HCT116 (cell line): ENCODE results near the gene EEF1E1. TPM values are rescaled to one million over a fixed set of nuclear protein-coding genes. Genes with fewer than 3 reads are reported as not detected.

Source experiments
- ATAC-seq: fragments of 200-7000 bp; cut with Tn5 transposase; 2 replicates; pipeline ENCODE4 v1.9.1; 2020; ENCODE audit warnings: mild to moderate bottlenecking, moderate library complexity
- BruUV-seq: library from RNA; stranded (reverse); fragments of 400-500 nt; replicated peaks from 2 replicates; lab custom pipeline; 2021; lab: Mats Ljungman, UMichigan
- CTCF ChIA-PET: fragments of 300-600 bp; sonication (Branson Sonifier 250); formaldehyde crosslinking; loops from one replicate; lab custom pipeline; 2021; ENCODE audit warnings: antibody characterized with exemption; lab: Charles Lee
- POLR2A ChIA-PET: fragments of 300-600, 350-600 bp; sonication (Branson Sonifier 250); formaldehyde crosslinking; loops from one replicate; lab custom pipeline; 2021; ENCODE audit warnings: antibody characterized with exemption; lab: Charles Lee
- RAD21 ChIA-PET, 2 experiments: fragments of 300-600 bp; sonication (Branson Sonifier 250); formaldehyde crosslinking; loops; one replicate each; lab custom pipeline; 2023; ENCODE audit warnings: low total read pairs in 2 of 2; ENCODE audit not compliant: uncharacterized antibody in 2 of 2, unreplicated experiment in 2 of 2, low non-redundant PET in 1 of 2; lab: Charles Lee
- DNase-seq: peaks from one replicate; pipeline ENCODE4 v3.0.0-alpha.2; 2010; ENCODE audit warnings: low read depth, low spot score
- H2AFZ ChIP-seq: fragments of 200-600 bp; shearing (Covaris generic), sonication (generic); 2 replicates; pipeline ENCODE4 v1.6.1; 2017; ENCODE audit warnings: low read depth, mixed run types, mixed read lengths, antibody characterized with exemption, low read length; ENCODE audit not compliant: poor library complexity, severe bottlenecking
- H3K27ac ChIP-seq: 2 replicates; pipeline ENCODE4 v1.5.1; 2012; ENCODE audit warnings: low read depth, low read length
- H3K27me3 ChIP-seq: fragments of 200-600 bp; sonication (generic); 2 replicates; pipeline ENCODE4 v1.6.1; 2016; ENCODE audit warnings: mixed run types, low read length, mixed read lengths; ENCODE audit not compliant: insufficient read depth
- H3K36me3 ChIP-seq, 2 experiments: fragments of 200-500 bp in 1 of 2; fragments of 200-600 bp in 1 of 2; sonication (Bioruptor generic) in 1 of 2; sonication (generic) in 1 of 2; 2 replicates each; pipeline versions ENCODE4 v1.5.1 to v1.6.1; 2014 to 2016; ENCODE audit warnings: low read length in 2 of 2, inconsistent platforms in 1 of 2, mixed read lengths in 1 of 2, mixed run types in 1 of 2; ENCODE audit not compliant: insufficient read depth in 2 of 2, control insufficient read depth in 1 of 2
- H3K4me1 ChIP-seq, 2 experiments: fragments of 200-600 bp in 1 of 2; sonication (generic) in 1 of 2; 2 replicates each; pipeline versions ENCODE4 v1.5.1 to v1.6.1; 2012 to 2017; ENCODE audit warnings: low read length in 2 of 2, inconsistent platforms in 1 of 2, mild to moderate bottlenecking in 1 of 2, mixed read lengths in 1 of 2, mixed run types in 1 of 2, moderate library complexity in 1 of 2; ENCODE audit not compliant: insufficient read depth in 2 of 2, control insufficient read depth in 1 of 2
- H3K4me2 ChIP-seq: fragments of 200-600 bp; sonication (generic); 2 replicates; pipeline ENCODE4 v1.6.1; 2017; ENCODE audit warnings: mixed run types, low read length, mixed read lengths
- H3K4me3 ChIP-seq, 2 experiments: fragments of 200-600 bp in 1 of 2; sonication (generic) in 1 of 2; replicated peaks in 1 of 2; 2 replicates each; pipeline ENCODE4 v1.5.1; 2011 to 2016; ENCODE audit warnings: low read length in 2 of 2, control low read depth in 1 of 2, low read depth in 1 of 2, mild to moderate bottlenecking in 1 of 2, mixed read lengths in 1 of 2, mixed run types in 1 of 2
- H3K79me2 ChIP-seq: fragments of 200-600 bp; sonication (generic); 2 replicates; pipeline ENCODE4 v1.6.1; 2017; ENCODE audit warnings: mild to moderate bottlenecking, mixed run types, low read length, moderate library complexity, mixed read lengths; ENCODE audit not compliant: insufficient read depth
- H3K9ac ChIP-seq: fragments of 200-600 bp; sonication (generic); 2 replicates; pipeline ENCODE4 v1.6.1; 2016; ENCODE audit warnings: low read length, mixed read lengths
- H3K9me2 ChIP-seq: fragments of 200-600 bp; sonication (generic), shearing (Covaris generic); 2 replicates; pipeline ENCODE4 v1.6.1; 2017; ENCODE audit warnings: mixed run types, mild to moderate bottlenecking, moderate library complexity; ENCODE audit not compliant: insufficient read depth
- H3K9me3 ChIP-seq, 2 experiments: fragments of 200-500 bp in 1 of 2; fragments of 200-600 bp in 1 of 2; sonication (Bioruptor generic) in 1 of 2; sonication (generic) in 1 of 2; 2 replicates each; pipeline ENCODE4 v1.6.1; 2014 to 2017; ENCODE audit warnings: low read length in 2 of 2, mixed read lengths in 2 of 2, inconsistent platforms in 1 of 2, low read depth in 1 of 2, mild to moderate bottlenecking in 1 of 2, mixed run types in 1 of 2, moderate library complexity in 1 of 2; ENCODE audit not compliant: control insufficient read depth in 1 of 2, insufficient read depth in 1 of 2
- H4K20me1 ChIP-seq: fragments of 200-600 bp; sonication (generic), shearing (Covaris generic); 2 replicates; pipeline ENCODE4 v1.6.1; 2017; ENCODE audit warnings: mixed run types, mild to moderate bottlenecking, moderate library complexity; ENCODE audit not compliant: insufficient read depth
- ATF3 ChIP-seq: IDR thresholded peaks from 2 replicates; pipeline ENCODE4 v1.6.1; 2012
- CBX3 ChIP-seq: IDR thresholded peaks from 2 replicates; pipeline ENCODE4 v1.6.1; 2012; ENCODE audit warnings: low read depth
- EGR1 ChIP-seq: IDR thresholded peaks from 2 replicates; pipeline ENCODE4 v1.6.1; 2012; ENCODE audit warnings: low read depth
- ELF1 ChIP-seq: IDR thresholded peaks from 2 replicates; pipeline ENCODE4 v1.6.1; 2012; ENCODE audit warnings: low read depth, borderline replicate concordance
- EZH2 ChIP-seq: fragments of 200-600 bp; sonication (generic); IDR thresholded peaks from 2 replicates; pipeline ENCODE4 v1.6.1; 2017; ENCODE audit warnings: antibody characterized with exemption, mixed run types
- JUND ChIP-seq: IDR thresholded peaks from 2 replicates; pipeline ENCODE4 v1.6.1; 2012
- POLR2A ChIP-seq: IDR thresholded peaks from 2 replicates; pipeline ENCODE4 v1.7.0; 2011; ENCODE audit warnings: borderline replicate concordance; ENCODE audit not compliant: insufficient read depth, insufficient read length; ENCODE audit errors: extremely low read depth
- POLR2AphosphoS5 ChIP-seq: IDR thresholded peaks from 2 replicates; pipeline ENCODE4 v1.6.1; 2011; ENCODE audit warnings: mild to moderate bottlenecking, low read depth, low read length, moderate library complexity
- RAD21 ChIP-seq: IDR thresholded peaks from 2 replicates; pipeline ENCODE4 v1.6.1; 2012; ENCODE audit warnings: low read depth, mild to moderate bottlenecking
- SIN3A ChIP-seq: IDR thresholded peaks from 2 replicates; pipeline ENCODE4 v1.6.1; 2012; ENCODE audit warnings: low read depth
- SRF ChIP-seq: IDR thresholded peaks from 2 replicates; pipeline ENCODE4 v1.6.1; 2012; ENCODE audit warnings: low read depth
- TCF7L2 ChIP-seq: IDR thresholded peaks from 2 replicates; pipeline ENCODE4 v1.7.0; 2011; ENCODE audit warnings: borderline replicate concordance, inconsistent platforms; ENCODE audit not compliant: insufficient read depth, insufficient read length; ENCODE audit errors: extremely low read depth
- YY1 ChIP-seq: IDR thresholded peaks from 2 replicates; pipeline ENCODE4 v1.6.1; 2011; ENCODE audit warnings: low read length, low read depth, moderate library complexity, mild to moderate bottlenecking; ENCODE audit not compliant: insufficient replicate concordance; ENCODE audit errors: extremely low read depth
- ZBTB33 ChIP-seq: IDR thresholded peaks from 2 replicates; pipeline ENCODE4 v1.6.1; 2011; ENCODE audit warnings: mild to moderate bottlenecking, low read length, moderate library complexity; ENCODE audit not compliant: insufficient replicate concordance; ENCODE audit errors: extremely low read depth
- ZFX ChIP-seq: fragments of 450-650 bp; IDR thresholded peaks from 2 replicates; pipeline ENCODE4 v1.6.1; 2017
- intact Hi-C: fragments of 100-400 bp; cut with micrococcal nuclease; formaldehyde crosslinking; loops from 2 replicates; pipeline ENCODE4 v1.10.0; 2022
- total RNA-seq: library from RNA; stranded (reverse); gene quantifications from one replicate; pipeline ENCODE4 v1.2.1, GENCODE V29; 2021; ENCODE audit not compliant: unreplicated experiment
- TF ChIP-seq, protein P1 (sequence below): IDR thresholded peaks from 2 replicates; pipeline ENCODE4 v1.6.1; 2012
- TF ChIP-seq, protein P2 (sequence below), 3 experiments: fragments of 200-600 bp in 1 of 3; sonication (generic) in 1 of 3; IDR thresholded peaks in 2 of 3; conservative IDR thresholded peaks in 1 of 3; 2 replicates each; pipeline ENCODE4 v1.5.1; 2012 to 2017; ENCODE audit warnings: low read depth in 2 of 3, low read length in 2 of 3, antibody characterized with exemption in 1 of 3, borderline replicate concordance in 1 of 3, control low read depth in 1 of 3, mild to moderate bottlenecking in 1 of 3, mixed read lengths in 1 of 3, mixed run types in 1 of 3, moderate library complexity in 1 of 3; ENCODE audit not compliant: insufficient read depth in 1 of 3

EEF1E1 gene
- total RNA-seq, 1 experiment from 2014 or later = 69.7 TPM

GRCh38 chr6:8069631-8070284 is 32.6 kb downstream of the EEF1E1 start:
- Histone ChIP-seq H2AFZ (no peak overlapping the region), H4K20me1 (no peaks in the 10 kb centered on the region), H3K4me3 (no peak overlapping the region), H3K9ac (no peak overlapping the region), H3K27ac (no peak overlapping the region), H3K9me2 (no peaks in the 10 kb centered on the region), H3K4me2 (no peak overlapping the region), H3K27me3 (no peaks in the 10 kb centered on the region), H3K36me3 (no peaks in the 10 kb centered on the region), H3K4me1 (peaks cover 2 to 11% of the 10 kb centered on the region in 2 experiments), H3K79me2 (no peaks in the 10 kb centered on the region), H3K9me3 (no peaks in the 10 kb centered on the region)
- RAD21 ChIA-PET = no interaction called here
- CTCF ChIA-PET = no interaction called here
- TF ChIP-seq POLR2AphosphoS5 (no peak), SRF (no peak), EGR1 (no peak), RAD21 (no peak), ZFX (no peak), JUND (no peak), ZBTB33 (no peak), EZH2 (no peak), YY1 (no peak), SIN3A (no peak), POLR2A (no peak), ELF1 (no peak), CBX3 (no peak), ATF3 (no peak), TCF7L2 (no peak)
- TF ChIP-seq, protein P1, sequence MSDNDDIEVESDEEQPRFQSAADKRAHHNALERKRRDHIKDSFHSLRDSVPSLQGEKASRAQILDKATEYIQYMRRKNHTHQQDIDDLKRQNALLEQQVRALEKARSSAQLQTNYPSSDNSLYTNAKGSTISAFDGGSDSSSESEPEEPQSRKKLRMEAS = no peak
- TF ChIP-seq, protein P2, sequence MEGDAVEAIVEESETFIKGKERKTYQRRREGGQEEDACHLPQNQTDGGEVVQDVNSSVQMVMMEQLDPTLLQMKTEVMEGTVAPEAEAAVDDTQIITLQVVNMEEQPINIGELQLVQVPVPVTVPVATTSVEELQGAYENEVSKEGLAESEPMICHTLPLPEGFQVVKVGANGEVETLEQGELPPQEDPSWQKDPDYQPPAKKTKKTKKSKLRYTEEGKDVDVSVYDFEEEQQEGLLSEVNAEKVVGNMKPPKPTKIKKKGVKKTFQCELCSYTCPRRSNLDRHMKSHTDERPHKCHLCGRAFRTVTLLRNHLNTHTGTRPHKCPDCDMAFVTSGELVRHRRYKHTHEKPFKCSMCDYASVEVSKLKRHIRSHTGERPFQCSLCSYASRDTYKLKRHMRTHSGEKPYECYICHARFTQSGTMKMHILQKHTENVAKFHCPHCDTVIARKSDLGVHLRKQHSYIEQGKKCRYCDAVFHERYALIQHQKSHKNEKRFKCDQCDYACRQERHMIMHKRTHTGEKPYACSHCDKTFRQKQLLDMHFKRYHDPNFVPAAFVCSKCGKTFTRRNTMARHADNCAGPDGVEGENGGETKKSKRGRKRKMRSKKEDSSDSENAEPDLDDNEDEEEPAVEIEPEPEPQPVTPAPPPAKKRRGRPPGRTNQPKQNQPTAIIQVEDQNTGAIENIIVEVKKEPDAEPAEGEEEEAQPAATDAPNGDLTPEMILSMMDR (IDR thresholded peaks at IDR 0.05 in 2 of 3, conservative IDR thresholded peaks at IDR 0.05 in 1 of 3; ENCODE audit: borderline replicate concordance in 1 of 3, insufficient read depth in 1 of 3, low read depth in 2 of 3, low read length in 2 of 3) = no peak
- intact Hi-C loops = no loop called here
- POLR2A ChIA-PET = no interaction called here
- DNase-seq = no peak
- ATAC-seq = no peak
- BruUV-seq = no TSS peak
